Measurements from ENCODE around the gene KRTAP5-3. TPM values are rescaled to one million over a fixed set of nuclear protein-coding genes. Genes with fewer than 3 reads are reported as not detected.

The KRTAP5-3 gene
- total RNA-seq, 2 donors from 2014 or later = not detected

- Histone ChIP-seq H3K4me1 (no peaks in the 10 kb centered on the region), H3K4me3 (no peak overlapping the region), H3K27ac (no peak overlapping the region), H3K36me3 (no peaks in the 10 kb centered on the region), H3K27me3 (no peaks in the 10 kb centered on the region), H3K9me3 (no peaks in the 10 kb centered on the region)
- DNase-seq (ENCODE audit: low spot score) = no peak
- TF ChIP-seq CTCF (IDR thresholded peaks at IDR 0.05) = no peak
Observed at GRCh38 chr11:1653541-1654387, 45.5 kb upstream of the KRTAP5-3 start.

DNA sequence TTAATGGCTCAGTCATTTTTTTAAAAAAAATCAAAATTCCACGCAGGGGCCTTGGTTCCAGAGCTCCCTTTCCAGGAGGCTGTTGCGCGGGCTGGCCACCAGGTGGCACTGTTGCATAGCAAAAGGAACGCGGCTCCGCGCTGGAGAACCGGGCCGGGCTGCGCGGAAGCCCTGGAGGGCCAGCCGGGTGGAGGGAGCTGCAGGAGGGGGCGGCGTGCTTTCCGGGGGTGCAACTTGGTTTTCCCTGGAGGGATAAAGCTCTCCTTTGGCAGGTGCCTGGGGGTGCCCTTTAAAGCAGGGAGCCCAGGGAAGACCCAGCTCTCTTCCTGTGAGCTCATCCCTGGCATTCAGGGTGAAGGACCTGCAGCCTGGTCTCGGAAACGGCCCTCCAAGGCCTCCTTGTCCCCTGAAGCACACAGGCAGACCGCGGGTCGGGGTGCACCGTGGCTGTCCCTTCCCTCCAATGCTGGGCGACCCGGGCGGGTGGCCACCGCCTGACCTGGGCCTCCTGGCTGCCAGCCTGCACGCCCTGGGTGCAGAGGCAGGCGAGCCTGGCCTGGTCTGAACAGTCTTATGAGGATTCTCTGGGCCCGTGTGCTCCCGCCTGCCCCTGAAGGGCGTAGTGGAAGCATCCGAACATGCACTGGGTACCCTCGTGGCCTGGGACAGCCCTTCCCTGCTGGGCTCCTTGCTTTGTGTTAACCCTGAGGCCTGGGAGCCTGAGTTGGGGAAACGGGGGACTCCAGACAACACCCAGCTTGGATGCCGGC is 44.7 kb upstream of the KRTAP5-3 start:
- no peak overlapping the region for H3K4me3 ChIP-seq
- H3K4me1 ChIP-seq = no peaks in the 10 kb centered on the region
- DNase-seq (ENCODE audit: low spot score) = peak; percentile 72
- H3K9me3 ChIP-seq = no peaks in the 10 kb centered on the region
- H3K27ac ChIP-seq = no peak overlapping the region
- no peaks in the 10 kb centered on the region for H3K27me3 ChIP-seq
- TF ChIP-seq CTCF (IDR thresholded peaks at IDR 0.05) = peak; percentile 95 to 99
- H3K36me3 ChIP-seq = no peaks in the 10 kb centered on the region

GRCh38 chr11:1652442-1652770 is 44.1 kb upstream of the KRTAP5-3 start:
- H3K27ac ChIP-seq = no peak overlapping the region
- H3K9me3 ChIP-seq = no peaks in the 10 kb centered on the region

GRCh38 chr11:1652026-1652425 is 43.8 kb upstream of the KRTAP5-3 start:
- Histone ChIP-seq H3K27ac (no peak overlapping the region), H3K4me3 (no peak overlapping the region), H3K9me3 (no peaks in the 10 kb centered on the region), H3K4me1 (no peaks in the 10 kb centered on the region), H3K27me3 (no peaks in the 10 kb centered on the region), H3K36me3 (no peaks in the 10 kb centered on the region)
- no peak for TF ChIP-seq CTCF (IDR thresholded peaks at IDR 0.05)
- DNase-seq (ENCODE audit: low spot score) = no peak

More at GRCh38 chr11:1652442-1652770, 44.1 kb upstream of the KRTAP5-3 start:
- Histone ChIP-seq H3K4me3 (no peak overlapping the region), H3K36me3 (no peaks in the 10 kb centered on the region), H3K4me1 (no peaks in the 10 kb centered on the region), H3K27me3 (no peaks in the 10 kb centered on the region)
- TF ChIP-seq CTCF (IDR thresholded peaks at IDR 0.05) = no peak
- no peak for DNase-seq (ENCODE audit: low spot score)

DNA sequence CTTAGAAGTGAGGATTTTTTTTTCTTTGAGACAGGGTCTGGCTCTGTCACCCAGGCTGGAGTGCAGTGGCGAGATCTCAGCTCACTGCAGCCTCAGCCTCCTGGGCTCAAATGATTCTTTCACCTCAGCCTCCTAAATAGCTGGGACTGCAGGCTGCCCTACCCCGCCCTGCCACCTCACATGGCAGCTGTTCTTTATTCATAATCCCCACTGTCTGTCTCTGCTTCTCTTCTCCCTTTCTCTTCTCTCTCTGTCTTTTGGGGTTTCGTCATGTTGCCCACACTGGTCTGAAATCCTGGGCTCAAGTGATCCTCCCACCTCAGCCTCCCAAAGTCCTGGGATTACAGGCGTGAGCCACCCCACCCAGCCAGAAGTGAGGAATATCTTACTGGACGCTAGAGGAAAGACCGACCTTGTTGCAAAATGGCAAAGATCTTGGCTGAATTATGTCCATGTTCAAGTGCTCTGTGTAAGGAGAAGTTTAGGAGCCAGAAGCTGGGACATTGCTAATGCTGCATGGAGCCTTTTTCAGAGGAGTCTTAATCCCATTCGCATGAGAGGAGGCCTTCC is 43.2 kb upstream of the KRTAP5-3 start:
- no peaks in the 10 kb centered on the region for H3K27me3 ChIP-seq
- no peak for TF ChIP-seq CTCF (IDR thresholded peaks at IDR 0.05)
- no peaks in the 10 kb centered on the region for H3K36me3 ChIP-seq
- H3K4me1 ChIP-seq = no peaks in the 10 kb centered on the region
- H3K27ac ChIP-seq = no peak overlapping the region
- H3K4me3 ChIP-seq = no peak overlapping the region
- no peak for DNase-seq (ENCODE audit: low spot score)
- H3K9me3 ChIP-seq = no peaks in the 10 kb centered on the region

Data from right atrium auricular region (tissue), 2 donors.